ENCODE data around the gene RRP12.
"Not testable (repeated sequence)": the region's sequence is repeated elsewhere in the genome, so short reads cannot be mapped to it uniquely, and the experiment has no call there.

The RRP12 gene

GRCh38 chr10:97406483-97406882 is 5.3 kb upstream of the RRP12 start:
- not testable (repeated sequence) for DNase-seq (ENCODE audit: low read depth)

GRCh38 chr10:97406064-97406463 is 4.9 kb upstream of the RRP12 start:
- no peak for DNase-seq (ENCODE audit: low read depth)

DNA sequence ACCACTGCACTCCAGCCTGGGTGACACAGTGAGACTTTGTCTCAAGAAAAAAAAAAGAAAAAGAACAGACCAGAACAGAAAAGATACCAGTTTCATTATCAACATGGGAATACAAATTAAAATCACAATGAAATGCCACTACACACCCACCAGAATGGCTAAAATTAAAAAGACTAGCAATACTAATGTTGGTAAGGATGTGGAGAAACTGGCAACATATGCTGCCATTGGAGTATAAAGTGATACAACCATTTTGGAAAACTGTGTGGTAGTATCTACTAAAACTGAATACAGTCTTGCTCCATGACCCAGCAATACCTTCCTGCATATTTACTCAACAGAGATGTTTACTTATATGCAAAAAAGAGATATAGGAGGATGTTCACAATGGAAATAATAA is 2.9 kb upstream of the RRP12 start:
- no peak for DNase-seq (ENCODE audit: low read depth)

- no peak for DNase-seq (ENCODE audit: low read depth)
These were observed 347 bp upstream of the RRP12 start for GRCh38 chr10:97401455-97401919.

GRCh38 chr10:97399843-97400545 is 1.1 kb downstream of the RRP12 start:
- peak; percentile 41 for DNase-seq (ENCODE audit: low read depth)

- DNase-seq (ENCODE audit: low read depth) = no peak
These were observed 5.1 kb downstream of the RRP12 start for GRCh38 chr10:97396056-97396455.

- DNase-seq (ENCODE audit: low read depth) = no peak
These were observed 8.0 kb downstream of the RRP12 start for GRCh38 chr10:97393034-97393573.

DNA sequence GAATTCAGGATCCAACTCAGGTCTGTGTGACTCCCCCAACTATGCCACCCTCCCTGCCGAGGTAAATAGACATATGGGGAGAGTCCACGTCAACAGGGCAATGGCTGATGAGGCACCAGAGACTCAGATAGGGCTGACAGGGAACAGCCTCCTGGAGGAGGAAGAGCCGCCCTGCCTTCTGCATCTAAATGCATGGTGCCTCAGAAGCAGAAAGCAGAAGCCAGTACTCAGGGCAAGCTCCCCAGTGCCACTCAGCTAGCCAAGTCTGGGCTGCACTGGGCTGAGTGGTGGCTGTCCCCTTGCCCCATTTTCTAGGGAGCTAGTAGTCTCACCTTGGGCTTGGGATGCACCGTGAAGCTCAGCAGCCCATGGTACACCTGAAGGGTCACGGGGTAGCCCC is 11.0 kb downstream of the RRP12 start:
- no peak for DNase-seq (ENCODE audit: low read depth)

DNA sequence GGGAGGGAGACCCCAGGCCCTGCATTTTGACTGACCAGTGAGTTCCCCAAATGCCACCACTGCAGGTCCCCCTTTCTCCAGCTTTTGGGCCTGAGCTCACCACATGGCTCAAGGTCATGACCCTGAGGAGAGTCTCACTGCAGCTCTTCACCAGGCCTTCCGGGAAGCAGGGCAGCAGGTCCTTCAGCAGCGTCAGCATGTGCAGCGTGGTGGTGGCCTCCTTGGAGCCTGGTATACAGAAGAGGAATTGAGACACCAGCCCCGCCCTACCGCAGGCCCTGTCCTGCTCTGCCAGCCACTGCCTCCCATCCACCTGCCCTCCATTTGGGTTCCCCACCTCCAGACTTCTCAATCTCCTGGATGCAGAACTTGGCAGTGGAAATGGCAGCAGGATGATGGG is 13.0 kb downstream of the RRP12 start:
- DNase-seq (ENCODE audit: low read depth) = no peak

DNA sequence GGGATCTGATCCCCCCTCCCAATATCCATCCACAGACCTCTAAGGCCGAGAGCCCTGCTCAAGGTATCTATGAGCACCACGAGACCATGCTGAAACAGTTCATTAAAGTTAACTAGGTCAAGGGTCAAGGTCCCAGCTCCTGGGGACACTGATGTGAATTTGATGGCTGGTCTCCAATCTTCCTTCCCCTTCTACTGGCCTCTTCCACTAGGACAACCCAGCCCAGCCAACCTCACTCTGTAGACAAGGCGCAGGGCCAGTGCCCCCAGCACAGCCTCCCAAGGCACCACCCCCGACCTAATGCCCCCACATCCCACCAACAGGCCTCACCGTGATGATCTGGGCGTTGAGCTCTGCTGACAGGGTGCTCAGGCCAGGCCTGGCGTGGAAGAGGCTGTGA is 15.6 kb downstream of the RRP12 start:
- no peak for DNase-seq (ENCODE audit: low read depth)

DNA sequence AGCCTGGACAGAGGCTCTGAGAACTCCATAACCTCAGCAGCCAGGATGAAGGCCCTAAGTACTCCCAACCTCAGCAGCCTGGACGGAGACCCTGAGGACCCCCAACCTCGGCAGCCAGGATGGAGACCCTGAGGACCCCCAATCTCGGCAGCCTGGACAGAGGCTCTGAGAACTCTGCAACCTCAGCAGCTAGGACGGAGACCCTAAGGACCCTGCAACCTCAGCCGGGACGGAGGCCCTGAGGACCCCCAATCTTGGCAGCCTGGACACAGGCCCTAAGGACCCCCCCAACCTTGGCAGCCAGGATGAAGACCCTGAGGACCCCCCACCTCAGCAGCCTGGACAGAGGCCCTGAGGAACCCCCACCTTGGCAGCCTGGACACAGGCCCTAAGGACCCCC is 16.5 kb downstream of the RRP12 start:
- no peak for DNase-seq (ENCODE audit: low read depth)

- DNase-seq (ENCODE audit: low read depth) = no peak
These were observed 17.0 kb downstream of the RRP12 start for GRCh38 chr10:97384156-97384555.

GRCh38 chr10:97383159-97383558 is 18.0 kb downstream of the RRP12 start:
- no peak for DNase-seq (ENCODE audit: low read depth)

- DNase-seq (ENCODE audit: low read depth) = no peak
These were observed 19.5 kb downstream of the RRP12 start for GRCh38 chr10:97381626-97382025.

DNA sequence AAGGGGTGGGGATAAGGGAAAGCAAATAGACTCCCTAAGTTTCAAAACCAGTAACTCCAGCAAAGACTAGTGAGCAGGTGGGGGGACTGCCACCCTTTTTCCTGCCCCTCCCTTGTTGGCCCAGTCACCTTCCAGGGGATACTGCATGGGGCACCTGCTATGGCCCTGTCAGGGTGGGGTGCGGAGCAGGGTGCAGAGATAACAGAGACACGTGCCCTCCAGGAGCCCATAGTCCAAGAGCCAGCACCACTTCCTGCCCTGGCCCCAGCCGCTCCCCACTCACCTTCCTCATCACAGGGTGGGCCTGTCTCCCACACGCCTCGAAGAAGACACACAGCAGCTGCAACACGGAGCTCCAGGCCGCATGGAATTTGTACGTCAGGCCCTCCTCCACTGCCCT is 20.6 kb downstream of the RRP12 start:
- no peak for DNase-seq (ENCODE audit: low read depth)

- no peak for DNase-seq (ENCODE audit: low read depth)
These were observed 21.9 kb downstream of the RRP12 start for GRCh38 chr10:97378933-97379921.

- DNase-seq (ENCODE audit: low read depth) = no peak
These were observed 24.7 kb downstream of the RRP12 start for GRCh38 chr10:97376413-97376812.

DNA sequence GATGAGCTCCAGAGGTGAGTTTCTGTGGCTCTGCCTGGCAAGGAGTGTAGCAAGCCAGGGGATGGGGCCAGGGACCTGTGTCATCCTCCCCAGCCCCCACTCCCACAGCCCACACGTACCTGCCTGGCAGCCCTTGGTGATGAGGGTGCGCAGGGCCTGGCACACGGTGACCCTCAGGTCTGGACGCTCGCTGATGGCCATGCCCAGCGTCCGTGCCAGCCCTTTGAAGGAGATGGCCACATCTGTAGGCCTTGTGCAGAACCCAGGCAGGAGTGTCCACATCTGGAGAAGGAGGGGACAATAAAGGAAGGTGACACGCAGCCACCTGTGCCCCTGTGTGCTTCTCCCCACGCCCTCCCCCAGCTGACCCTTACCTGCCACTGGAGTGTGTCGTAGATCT is 27.7 kb downstream of the RRP12 start:
- DNase-seq (ENCODE audit: low read depth) = no peak

DNA sequence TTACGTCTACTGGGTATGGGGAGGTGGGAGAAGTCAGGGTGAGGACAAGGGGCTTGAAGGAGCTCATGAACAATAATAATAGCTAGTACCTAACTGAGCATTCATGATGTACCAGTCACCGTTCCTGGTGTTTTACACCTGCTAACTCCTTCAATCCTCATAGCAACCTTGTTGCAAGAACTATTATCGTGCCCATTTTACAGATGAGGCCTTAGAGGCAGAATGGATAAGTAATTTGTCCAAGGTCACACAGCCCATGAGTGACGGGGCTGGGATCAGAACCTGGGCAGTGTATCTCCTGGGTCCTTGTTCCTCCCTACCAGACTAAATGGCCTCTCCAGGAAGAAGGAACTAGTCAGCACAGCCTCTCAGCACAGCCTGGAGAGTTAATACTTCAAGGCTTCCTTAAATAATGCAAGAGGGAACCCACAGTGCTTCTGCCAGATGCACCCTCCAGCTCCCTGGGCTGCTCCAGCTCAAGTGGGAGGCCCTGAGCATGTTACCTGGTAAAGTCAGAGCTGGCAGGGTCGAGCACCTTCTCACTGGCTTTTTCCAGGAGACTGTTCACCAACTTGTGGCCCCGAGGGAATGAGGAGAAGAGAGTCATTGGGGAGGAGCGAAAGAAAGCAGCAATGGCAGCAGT is 28.8 kb downstream of the RRP12 start:
- DNase-seq (ENCODE audit: low read depth) = no peak

- DNase-seq (ENCODE audit: low read depth) = no peak
These were observed 29.4 kb downstream of the RRP12 start for GRCh38 chr10:97371696-97372095.

- no peak for DNase-seq (ENCODE audit: low read depth)
These were observed 34.0 kb downstream of the RRP12 start for GRCh38 chr10:97367126-97367649.

DNA sequence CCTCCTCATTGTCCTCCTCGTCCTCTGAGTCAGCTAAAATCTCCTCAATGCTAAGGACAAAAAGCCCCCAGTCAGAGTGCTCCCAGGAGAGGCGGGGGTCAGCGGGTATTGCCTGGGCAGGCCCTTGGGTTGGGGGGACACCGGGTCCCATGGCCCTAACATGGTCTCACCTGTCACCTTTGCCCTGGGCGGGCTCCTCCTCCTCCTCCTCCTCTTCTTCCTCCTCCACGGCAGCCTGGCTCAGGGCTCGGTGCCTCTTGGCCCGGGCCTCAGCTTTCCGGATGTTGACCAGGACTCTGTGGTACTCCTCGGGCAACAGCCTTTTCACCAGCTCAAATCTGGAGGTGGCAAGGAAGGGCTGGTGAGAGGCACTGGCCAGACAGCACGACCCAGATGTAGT is 34.6 kb downstream of the RRP12 start:
- DNase-seq (ENCODE audit: low read depth) = no peak
